HT-29 (cell line): ENCODE measurements around the gene MED10. TPM values are rescaled to one million over a fixed set of nuclear protein-coding genes. Genes with fewer than 3 reads are reported as not detected.

ENCODE experiments used
- DNase-seq: peaks from one replicate; pipeline ENCODE4 v3.0.0-alpha.2; 2015; ENCODE audit warnings: low spot score
- total RNA-seq: library from RNA; depleted of rRNA; stranded (reverse); fragments of >200 nt; shearing (Covaris generic); gene quantifications from 2 replicates; pipeline ENCODE4 v1.2.3, GENCODE V29; 2014; rRNA removed

MED10 gene
- total RNA-seq = 18.5 and 20.1 TPM in 2 replicates

GRCh38 chr5:6377905-6378765, at the start of gene MED10:
TSS of gene MED10 (minus strand) at chr5:6378547. CDS start at chr5:6378483, 64 bp downstream.
- DNase-seq = peak; percentile 93

GRCh38 chr5:6427694-6428093, 49.3 kb upstream of the MED10 start:
- no peak for DNase-seq

GRCh38 chr5:6424700-6425099, 46.4 kb upstream of the MED10 start:
- DNase-seq = no peak

- no peak for DNase-seq
Observed at GRCh38 chr5:6424110-6424659, 45.8 kb upstream of the MED10 start.

GRCh38 chr5:6423327-6424109, 45.2 kb upstream of the MED10 start:
- DNase-seq = no peak

- peak; percentile 3 for DNase-seq
Observed at GRCh38 chr5:6419340-6419852, 41.0 kb upstream of the MED10 start.

- DNase-seq = no peak
Observed at GRCh38 chr5:6418679-6419276, 40.4 kb upstream of the MED10 start.

- DNase-seq = no peak
Observed at GRCh38 chr5:6417657-6418056, 39.3 kb upstream of the MED10 start.

GRCh38 chr5:6412811-6413210, 34.5 kb upstream of the MED10 start:
- no peak for DNase-seq

GRCh38 chr5:6411141-6411540, 32.8 kb upstream of the MED10 start:
- no peak for DNase-seq

- no peak for DNase-seq
Observed at GRCh38 chr5:6410421-6410820, 32.1 kb upstream of the MED10 start.

- no peak for DNase-seq
Observed at GRCh38 chr5:6408627-6409446, 30.5 kb upstream of the MED10 start.

GRCh38 chr5:6408260-6408596, 29.9 kb upstream of the MED10 start:
- DNase-seq = no peak

- DNase-seq = no peak
Observed at GRCh38 chr5:6407558-6408259, 29.4 kb upstream of the MED10 start.

- DNase-seq = no peak
Observed at GRCh38 chr5:6405591-6405990, 27.2 kb upstream of the MED10 start.

- DNase-seq = no peak
Observed at GRCh38 chr5:6404129-6404528, 25.8 kb upstream of the MED10 start.

- DNase-seq = no peak
Observed at GRCh38 chr5:6403416-6403815, 25.1 kb upstream of the MED10 start.

GRCh38 chr5:6402939-6403338, 24.6 kb upstream of the MED10 start:
- no peak for DNase-seq

- DNase-seq = no peak
Observed at GRCh38 chr5:6401410-6401809, 23.1 kb upstream of the MED10 start.
